Measurements from ENCODE around the gene WDR11.

The WDR11 gene

DNA sequence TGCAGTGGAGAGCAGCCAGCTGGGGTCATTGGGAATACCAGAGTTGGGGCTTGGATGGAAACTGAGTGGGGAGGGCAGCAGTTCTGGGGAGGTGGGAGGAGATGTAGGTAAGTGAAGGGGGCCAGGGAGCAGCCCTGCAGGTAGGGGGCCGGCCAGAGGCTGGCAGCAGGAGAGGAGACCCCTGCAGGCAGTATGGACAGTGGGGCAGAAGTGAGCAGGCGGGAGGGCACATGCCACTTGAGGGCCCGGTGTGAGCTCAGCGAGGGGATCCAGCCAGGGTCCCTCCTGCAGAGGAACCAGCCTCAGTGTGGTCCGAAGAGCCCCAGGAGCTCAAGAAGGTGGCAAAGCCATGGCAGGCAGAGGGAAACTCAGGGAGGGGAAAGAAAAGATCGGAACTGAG is 75.4 kb downstream of the WDR11 start:
- in situ Hi-C loops (cut with HindIII; ENCODE audit: low sequenced_read_pairs) = no loop called here
- TF ChIP-seq, protein P1, sequence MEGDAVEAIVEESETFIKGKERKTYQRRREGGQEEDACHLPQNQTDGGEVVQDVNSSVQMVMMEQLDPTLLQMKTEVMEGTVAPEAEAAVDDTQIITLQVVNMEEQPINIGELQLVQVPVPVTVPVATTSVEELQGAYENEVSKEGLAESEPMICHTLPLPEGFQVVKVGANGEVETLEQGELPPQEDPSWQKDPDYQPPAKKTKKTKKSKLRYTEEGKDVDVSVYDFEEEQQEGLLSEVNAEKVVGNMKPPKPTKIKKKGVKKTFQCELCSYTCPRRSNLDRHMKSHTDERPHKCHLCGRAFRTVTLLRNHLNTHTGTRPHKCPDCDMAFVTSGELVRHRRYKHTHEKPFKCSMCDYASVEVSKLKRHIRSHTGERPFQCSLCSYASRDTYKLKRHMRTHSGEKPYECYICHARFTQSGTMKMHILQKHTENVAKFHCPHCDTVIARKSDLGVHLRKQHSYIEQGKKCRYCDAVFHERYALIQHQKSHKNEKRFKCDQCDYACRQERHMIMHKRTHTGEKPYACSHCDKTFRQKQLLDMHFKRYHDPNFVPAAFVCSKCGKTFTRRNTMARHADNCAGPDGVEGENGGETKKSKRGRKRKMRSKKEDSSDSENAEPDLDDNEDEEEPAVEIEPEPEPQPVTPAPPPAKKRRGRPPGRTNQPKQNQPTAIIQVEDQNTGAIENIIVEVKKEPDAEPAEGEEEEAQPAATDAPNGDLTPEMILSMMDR (IDR thresholded peaks at IDR 0.05; ENCODE audit: low read depth, low read length, missing control alignments) = no peak
- no peak overlapping the region for H3K4me3 ChIP-seq (ENCODE audit: low read depth, low read length)
- no peak for DNase-seq (ENCODE audit: low read depth)

DNA sequence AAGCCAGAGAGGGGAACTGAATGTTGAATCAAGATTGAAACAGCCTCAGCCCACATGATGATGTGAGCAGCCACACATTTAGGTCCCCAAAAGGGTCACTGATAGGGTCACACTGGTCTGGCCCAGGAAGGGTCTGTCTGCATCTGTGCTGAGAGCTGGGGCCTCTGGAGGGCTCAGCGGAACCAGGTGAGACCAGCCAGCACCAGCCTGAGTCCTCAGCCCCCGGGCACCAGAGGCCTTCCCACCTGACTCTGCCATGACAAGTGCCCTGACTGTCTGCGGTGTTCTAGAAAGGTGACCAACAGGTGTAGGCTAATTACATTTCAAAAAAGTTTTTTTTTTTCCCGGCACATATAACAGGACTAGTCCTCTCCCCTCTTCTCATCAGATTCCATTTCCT is 76.2 kb downstream of the WDR11 start:
- TF ChIP-seq, protein P1 (IDR thresholded peaks at IDR 0.05; ENCODE audit: low read depth, low read length, missing control alignments) = no peak
- in situ Hi-C loops (cut with HindIII; ENCODE audit: low sequenced_read_pairs) = no loop called here
- no peak overlapping the region for H3K4me3 ChIP-seq (ENCODE audit: low read depth, low read length)
- no peak for DNase-seq (ENCODE audit: low read depth)

DNA sequence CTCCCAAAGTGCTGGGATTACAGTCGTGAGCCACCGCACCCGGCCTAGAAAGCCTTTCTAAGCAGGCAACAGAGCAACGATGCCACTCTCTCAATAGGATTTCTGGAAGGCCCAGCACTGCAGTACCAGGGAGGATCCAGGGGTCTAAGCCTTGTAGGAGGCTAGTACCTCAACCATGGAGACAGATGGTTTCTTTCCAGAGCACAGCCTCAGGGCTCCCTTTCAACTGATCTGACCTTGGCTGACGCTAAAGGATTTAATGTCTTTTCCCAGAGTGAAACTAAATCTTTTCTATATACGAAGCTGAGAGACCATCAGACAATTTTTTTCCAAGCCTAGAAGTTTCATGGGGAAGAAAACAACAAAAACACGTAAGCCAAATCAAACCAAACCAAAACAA is 78.0 kb downstream of the WDR11 start:
- DNase-seq (ENCODE audit: low read depth) = no peak
- H3K4me3 ChIP-seq (ENCODE audit: low read depth, low read length) = no peak overlapping the region
- TF ChIP-seq, protein P1 (IDR thresholded peaks at IDR 0.05; ENCODE audit: low read depth, low read length, missing control alignments) = no peak
- in situ Hi-C loops (cut with HindIII; ENCODE audit: low sequenced_read_pairs) = no loop called here

DNA sequence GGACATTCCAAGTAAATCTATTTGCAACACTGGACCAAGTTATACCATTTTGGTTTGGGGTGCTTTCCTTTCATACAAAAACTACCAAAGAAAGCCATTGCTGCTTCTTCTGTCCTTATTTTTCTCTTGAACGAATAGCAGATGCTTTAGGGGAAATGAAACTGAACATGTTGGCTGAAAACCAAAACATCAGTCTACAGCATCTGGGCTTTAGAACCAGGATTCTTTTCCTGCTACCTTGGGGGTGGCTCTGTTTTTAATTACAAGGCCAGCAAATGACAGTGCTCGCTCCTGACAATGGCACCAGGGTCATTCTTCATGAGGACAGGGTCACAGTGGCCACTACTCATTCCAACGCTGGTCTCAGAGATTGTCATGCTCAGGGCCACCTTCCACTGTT is 80.3 kb downstream of the WDR11 start:
- H3K4me3 ChIP-seq (ENCODE audit: low read depth, low read length) = no peak overlapping the region
- TF ChIP-seq, protein P1 (IDR thresholded peaks at IDR 0.05; ENCODE audit: low read depth, low read length, missing control alignments) = no peak
- DNase-seq (ENCODE audit: low read depth) = no peak
- in situ Hi-C loops (cut with HindIII; ENCODE audit: low sequenced_read_pairs) = no loop called here

DNA sequence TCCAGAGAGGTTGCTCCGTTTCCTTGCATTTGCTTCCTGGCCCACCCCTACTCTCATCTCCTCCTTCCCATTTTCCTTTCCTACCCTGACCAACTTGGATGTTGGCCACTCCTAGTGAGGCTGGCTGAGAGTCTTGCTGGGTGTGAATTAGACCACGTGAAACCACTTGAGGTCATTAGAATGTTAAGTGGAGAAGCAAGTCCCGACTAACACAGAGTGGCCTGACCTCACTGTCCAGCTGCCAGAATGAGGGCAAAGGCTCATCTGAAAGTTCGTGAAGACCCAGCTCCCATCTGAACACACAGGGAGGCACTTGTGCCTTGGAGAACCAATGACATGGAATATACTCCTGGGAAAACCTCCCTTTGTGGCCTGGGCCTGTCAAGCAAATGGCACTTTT is 80.8 kb downstream of the WDR11 start:
- TF ChIP-seq, protein P1 (IDR thresholded peaks at IDR 0.05; ENCODE audit: low read depth, low read length, missing control alignments) = no peak
- in situ Hi-C loops (cut with HindIII; ENCODE audit: low sequenced_read_pairs) = no loop called here
- no peak for DNase-seq (ENCODE audit: low read depth)
- no peak overlapping the region for H3K4me3 ChIP-seq (ENCODE audit: low read depth, low read length)

DNA sequence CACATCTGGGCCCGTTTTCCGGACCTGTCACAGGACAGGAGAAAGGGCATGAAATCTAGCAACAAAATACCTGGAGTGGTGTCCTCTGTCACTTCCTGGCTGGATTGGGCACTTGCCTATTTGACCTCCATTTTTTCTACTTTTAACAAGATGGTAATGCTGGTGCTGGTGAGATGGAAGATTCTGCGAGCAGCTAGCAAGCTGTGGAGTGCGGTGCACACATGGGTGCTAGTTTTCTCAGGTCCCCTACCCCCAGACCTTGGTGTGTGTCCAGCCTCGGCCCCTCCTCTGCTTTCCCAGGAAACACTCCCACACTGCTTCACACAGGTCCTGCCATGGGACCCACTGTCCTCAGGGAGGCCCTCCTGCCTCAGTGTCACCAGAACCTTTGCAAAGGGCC is 87.7 kb downstream of the WDR11 start:
- DNase-seq (ENCODE audit: low read depth) = no peak
- in situ Hi-C loops (cut with HindIII; ENCODE audit: low sequenced_read_pairs) = no loop called here
- TF ChIP-seq, protein P1 (IDR thresholded peaks at IDR 0.05; ENCODE audit: low read depth, low read length, missing control alignments) = no peak
- H3K4me3 ChIP-seq (ENCODE audit: low read depth, low read length) = no peak overlapping the region
